HG02885 (cell line): ENCODE results near the gene SART1.
"Not testable (repeated sequence)": the region's sequence is repeated elsewhere in the genome, so short reads cannot be mapped to it uniquely, and the experiment has no call there.

Source experiments
- ATAC-seq: cut with Tn5 transposase; IDR thresholded peaks from one replicate; pipeline ENCODE4 v1.9.1; 2021; ENCODE audit warnings: mild to moderate bottlenecking; ENCODE audit not compliant: unreplicated experiment, poor library complexity

The SART1 gene

GRCh38 chr11:66013762-66014100 is 52.2 kb downstream of the SART1 start:
- no peak for ATAC-seq

- no peak for ATAC-seq
Measured at GRCh38 chr11:66014804-66015453, 53.4 kb downstream of the SART1 start.

DNA sequence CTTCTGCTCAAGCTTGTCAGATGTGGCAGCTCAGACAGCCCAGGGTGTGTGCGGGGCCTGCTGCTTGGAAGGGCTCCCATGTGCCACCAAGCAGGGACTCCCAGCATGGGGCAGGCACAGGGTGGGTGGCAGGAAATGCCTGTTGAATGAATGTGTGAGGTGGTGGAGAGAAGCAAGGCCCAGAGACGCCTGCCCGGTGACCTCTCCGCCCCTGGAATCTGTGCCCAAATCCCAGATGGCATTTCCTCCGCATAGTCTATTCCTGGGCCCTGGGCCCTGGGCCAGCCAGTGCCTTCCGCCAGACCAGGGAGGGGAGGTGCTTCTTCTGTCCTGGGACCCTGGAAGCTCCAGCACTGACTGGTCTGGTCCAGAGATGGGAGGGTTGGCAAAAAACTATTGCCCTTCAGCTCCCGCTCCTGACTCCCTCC is 53.9 kb downstream of the SART1 start:
- no peak for ATAC-seq

GRCh38 chr11:66015936-66016792 is 54.6 kb downstream of the SART1 start:
- no peak for ATAC-seq

GRCh38 chr11:66016793-66017177 is 55.3 kb downstream of the SART1 start:
- ATAC-seq = no peak

DNA sequence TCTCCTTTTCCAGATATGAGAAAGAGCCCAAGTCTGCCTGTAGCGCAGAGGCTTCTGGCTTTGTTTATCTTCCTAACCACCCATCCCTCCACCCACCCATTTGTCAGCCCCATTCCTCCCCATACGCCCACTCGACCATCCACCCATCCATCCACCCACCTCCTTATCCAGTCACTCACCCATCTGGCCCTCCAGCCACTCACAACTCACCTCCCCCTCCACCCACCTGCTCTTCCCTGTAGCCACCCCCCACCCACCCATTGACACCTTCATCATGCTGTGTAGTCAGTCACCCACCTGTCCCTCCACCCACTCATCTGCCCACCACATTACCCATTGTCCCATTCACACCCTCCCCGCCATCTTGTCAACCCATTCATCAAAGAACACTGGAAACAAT is 55.8 kb downstream of the SART1 start:
- no peak for ATAC-seq

GRCh38 chr11:66020212-66020611 is 58.7 kb downstream of the SART1 start:
- no peak for ATAC-seq

- ATAC-seq = no peak
Measured at GRCh38 chr11:66020618-66021357, 59.3 kb downstream of the SART1 start.

- peak; percentile 46 for ATAC-seq
Measured at GRCh38 chr11:66022401-66023185, 61.1 kb downstream of the SART1 start.

- ATAC-seq = not testable (repeated sequence)
Measured at GRCh38 chr11:66023186-66023440, 61.6 kb downstream of the SART1 start.

DNA sequence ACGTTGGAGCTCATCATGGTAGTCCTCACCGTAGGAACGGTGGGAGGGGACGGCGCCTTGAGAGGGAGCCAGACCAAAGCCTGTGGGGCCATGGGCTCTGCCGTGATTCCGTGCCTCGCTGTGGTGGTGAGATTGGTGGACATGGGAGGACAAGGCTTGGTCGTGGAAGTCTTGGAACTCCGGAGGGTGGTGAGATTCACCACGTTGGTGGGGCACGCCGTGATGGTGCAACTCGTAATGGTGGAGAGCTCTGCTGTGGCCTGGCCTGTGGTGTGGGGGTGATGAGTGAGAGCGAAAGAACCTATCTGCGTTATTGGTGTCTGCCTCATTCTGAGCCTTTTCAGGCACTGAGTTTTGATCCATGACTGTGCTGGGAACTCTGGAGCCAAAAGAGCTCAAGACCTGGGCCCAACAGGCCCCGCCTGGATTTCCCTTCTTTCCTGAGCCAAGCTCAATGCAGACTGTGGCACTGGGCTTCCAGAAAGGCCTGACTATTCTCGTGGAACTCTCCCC is 64.5 kb downstream of the SART1 start, which contains the start of gene CATSPER1:
Gene CATSPER1, minus strand, starts transcription at position 463 of the 513 bp plus-strand sequence. Its CDS starts 100 bp downstream, at position 363.
- ATAC-seq = no peak
